Mesendoderm (in vitro differentiated cells): ENCODE data around the gene BRICD5.
A peak's percentile ranks its signal among the peaks of the same experiment; 100 is the strongest.

Source experiments
- DNase-seq: peaks from one replicate; pipeline ENCODE4 v3.0.0; 2013
- H2AK5ac ChIP-seq: 2 replicates; pipeline ENCODE4 v1.6.1; 2013; ENCODE audit warnings: low read length, inconsistent platforms
- H2BK120ac ChIP-seq: 2 replicates; pipeline ENCODE4 v1.6.1; 2013; ENCODE audit warnings: low read depth, mild to moderate bottlenecking, low read length, moderate library complexity, mixed read lengths
- H2BK15ac ChIP-seq: replicated peaks from 2 replicates; pipeline ENCODE4 v1.6.1; 2013; ENCODE audit warnings: low read depth, mild to moderate bottlenecking, moderate library complexity
- H2BK5ac ChIP-seq: 2 replicates; pipeline ENCODE4 v1.6.1; 2013; ENCODE audit warnings: low read length, inconsistent platforms
- H3K18ac ChIP-seq: 2 replicates; pipeline ENCODE4 v1.6.1; 2013; ENCODE audit warnings: mild to moderate bottlenecking, low read length, mixed read lengths
- H3K23ac ChIP-seq: one replicate; pipeline ENCODE4 v1.6.1; 2013; ENCODE audit warnings: low read length
- H3K27ac ChIP-seq: 2 replicates; pipeline ENCODE4 v1.5.1; 2013; ENCODE audit warnings: low read depth, mild to moderate bottlenecking, inconsistent platforms, low read length, moderate library complexity
- H3K27me3 ChIP-seq: 2 replicates; pipeline ENCODE4 v1.6.1; 2013; ENCODE audit warnings: low read length, control low read depth, mild to moderate bottlenecking, inconsistent platforms; ENCODE audit not compliant: insufficient read depth, poor library complexity
- H3K36me3 ChIP-seq: 2 replicates; pipeline ENCODE4 v1.6.1; 2013; ENCODE audit warnings: low read length, inconsistent platforms; ENCODE audit not compliant: control insufficient read depth, insufficient read depth
- H3K4ac ChIP-seq: one replicate; pipeline ENCODE4 v1.6.1; 2013; ENCODE audit warnings: low read depth, mild to moderate bottlenecking, low read length, moderate library complexity
- H3K4me1 ChIP-seq: 2 replicates; pipeline ENCODE4 v1.6.1; 2013; ENCODE audit warnings: low read depth, low read length, inconsistent platforms; ENCODE audit not compliant: control insufficient read depth
- H3K4me2 ChIP-seq: 2 replicates; pipeline ENCODE4 v1.6.1; 2013; ENCODE audit warnings: low read length
- H3K4me3 ChIP-seq: 2 replicates; pipeline ENCODE4 v1.5.1; 2013; ENCODE audit warnings: mild to moderate bottlenecking, low read length
- H3K56ac ChIP-seq: one replicate; pipeline ENCODE4 v1.6.1; 2013; ENCODE audit warnings: low read length
- H3K79me1 ChIP-seq: 2 replicates; pipeline ENCODE4 v1.6.1; 2013; ENCODE audit warnings: low read length, inconsistent platforms
- H3K79me2 ChIP-seq: 2 replicates; pipeline ENCODE4 v1.6.1; 2013; ENCODE audit warnings: mild to moderate bottlenecking, low read length; ENCODE audit not compliant: control insufficient read depth, insufficient read depth
- H3K9ac ChIP-seq: 2 replicates; pipeline ENCODE4 v1.6.1; 2013; ENCODE audit warnings: low read length, inconsistent platforms
- H4K5ac ChIP-seq: one replicate; pipeline ENCODE4 v1.6.1; 2013; ENCODE audit warnings: low read length
- H4K8ac ChIP-seq: one replicate; pipeline ENCODE4 v1.6.1; 2013; ENCODE audit warnings: low read depth, mild to moderate bottlenecking, control low read depth, low read length, moderate library complexity
- WGBS: extraction: QIAGEN DNeasy Blood & Tissue Kit; methylation state at CpG from one replicate; pipeline ENCODE4 v1.1.7; 2013; ENCODE audit warnings: low lambda C conversion rate, missing lambda C conversion rate; ENCODE audit not compliant: insufficient coverage; ENCODE audit errors: extremely low coverage; 5-methylcytosine and 5-hydroxymethylcytosine counted together

Gene BRICD5

GRCh38 chr16:2236337-2237101 is 25.9 kb upstream of the BRICD5 start, which contains the start of gene DNASE1L2:
Gene DNASE1L2, plus strand, starts transcription at chr16:2236444. Its CDS starts 373 bp downstream, at chr16:2236817.
- Histone ChIP-seq H2BK120ac (no peak within 1 kb of the TSS), H3K4me2 (peak within 1 kb of the TSS; percentile 7), H3K9ac (peak within 1 kb of the TSS; percentile 38), H4K5ac (no peak within 1 kb of the TSS), H4K8ac (no peak within 1 kb of the TSS), H3K4ac (no peak within 1 kb of the TSS), H3K4me3 (no peak within 1 kb of the TSS), H2BK15ac (no peak within 1 kb of the TSS), H3K27me3 (peaks cover 3% of the 10 kb centered on the region), H3K36me3 (no peaks in the 10 kb centered on the region), H3K27ac (no peak within 1 kb of the TSS), H3K4me1 (no peaks in the 10 kb centered on the region), H3K79me1 (no peaks in the 10 kb centered on the region), H3K79me2 (no peaks in the 10 kb centered on the region), H3K23ac (no peak within 1 kb of the TSS), H2BK5ac (no peak within 1 kb of the TSS), H3K56ac (peak within 1 kb of the TSS; percentile 64), H3K18ac (no peak within 1 kb of the TSS), H2AK5ac (no peak within 1 kb of the TSS)
- no CpG with 5 or more reads among the region's 64 CpGs for WGBS
- DNase-seq: peak; percentile 56

- Histone ChIP-seq H2BK15ac (no peak overlapping the region), H3K36me3 (no peaks in the 10 kb centered on the region), H3K9ac (no peak overlapping the region), H3K4me2 (no peak overlapping the region), H4K8ac (no peak overlapping the region), H3K56ac (no peak overlapping the region), H4K5ac (no peak overlapping the region), H2AK5ac (no peak overlapping the region), H3K27me3 (peaks cover 3% of the 10 kb centered on the region), H3K4ac (no peak overlapping the region), H3K79me2 (no peaks in the 10 kb centered on the region), H3K18ac (no peak overlapping the region), H2BK5ac (no peak overlapping the region), H3K79me1 (no peaks in the 10 kb centered on the region), H3K23ac (no peak overlapping the region), H2BK120ac (no peak overlapping the region), H3K4me1 (no peaks in the 10 kb centered on the region), H3K27ac (no peak overlapping the region), H3K4me3 (no peak overlapping the region)
- no CpG with 5 or more reads among the region's 19 CpGs for WGBS
- DNase-seq: no peak
These were observed 25.2 kb upstream of the BRICD5 start for GRCh38 chr16:2235695-2236336.

- H3K4me2 ChIP-seq: no peak overlapping the region
- no peak overlapping the region for H3K23ac ChIP-seq
- H3K18ac ChIP-seq: no peak overlapping the region
- no peak overlapping the region for H4K8ac ChIP-seq
- H2BK15ac ChIP-seq: no peak overlapping the region
- H3K36me3 ChIP-seq: no peaks in the 10 kb centered on the region
- H2AK5ac ChIP-seq: no peak overlapping the region
- H3K79me2 ChIP-seq: no peaks in the 10 kb centered on the region
- DNase-seq: no peak
- no peak overlapping the region for H3K27ac ChIP-seq
- no peak overlapping the region for H3K4me3 ChIP-seq
- no peaks in the 10 kb centered on the region for H3K79me1 ChIP-seq
- H3K4ac ChIP-seq: no peak overlapping the region
- H3K27me3 ChIP-seq: peaks cover 3% of the 10 kb centered on the region
- no peak overlapping the region for H2BK5ac ChIP-seq
- H3K4me1 ChIP-seq: no peaks in the 10 kb centered on the region
- H2BK120ac ChIP-seq: no peak overlapping the region
- WGBS: no CpG with 5 or more reads among the region's 28 CpGs
- H4K5ac ChIP-seq: no peak overlapping the region
- H3K56ac ChIP-seq: no peak overlapping the region
- H3K9ac ChIP-seq: no peak overlapping the region
These were observed 24.6 kb upstream of the BRICD5 start for GRCh38 chr16:2235234-2235651.

GRCh38 chr16:2234813-2235170 is 24.1 kb upstream of the BRICD5 start:
- Histone ChIP-seq H3K27me3 (peaks cover 3% of the 10 kb centered on the region), H3K56ac (no peak overlapping the region), H3K9ac (no peak overlapping the region), H3K36me3 (no peaks in the 10 kb centered on the region), H3K23ac (no peak overlapping the region), H4K8ac (no peak overlapping the region), H3K79me2 (no peaks in the 10 kb centered on the region), H2AK5ac (no peak overlapping the region), H3K4ac (no peak overlapping the region), H2BK120ac (no peak overlapping the region), H3K4me3 (no peak overlapping the region), H2BK5ac (no peak overlapping the region), H3K18ac (no peak overlapping the region), H2BK15ac (no peak overlapping the region), H3K4me1 (no peaks in the 10 kb centered on the region), H4K5ac (no peak overlapping the region), H3K4me2 (no peak overlapping the region), H3K27ac (no peak overlapping the region), H3K79me1 (no peaks in the 10 kb centered on the region)
- WGBS: no CpG with 5 or more reads among the region's 18 CpGs
- no peak for DNase-seq

- H3K27ac ChIP-seq: no peak overlapping the region
- H2BK120ac ChIP-seq: no peak overlapping the region
- peaks cover 3% of the 10 kb centered on the region for H3K27me3 ChIP-seq
- no peak overlapping the region for H4K8ac ChIP-seq
- no peaks in the 10 kb centered on the region for H3K79me1 ChIP-seq
- H2BK15ac ChIP-seq: no peak overlapping the region
- H3K18ac ChIP-seq: no peak overlapping the region
- no peak overlapping the region for H3K23ac ChIP-seq
- DNase-seq: no peak
- no peak overlapping the region for H3K56ac ChIP-seq
- H2AK5ac ChIP-seq: no peak overlapping the region
- no peaks in the 10 kb centered on the region for H3K79me2 ChIP-seq
- WGBS: no CpG with 5 or more reads among the region's 51 CpGs
- H3K4me3 ChIP-seq: no peak overlapping the region
- no peak overlapping the region for H2BK5ac ChIP-seq
- H3K4ac ChIP-seq: no peak overlapping the region
- H3K4me2 ChIP-seq: no peak overlapping the region
- no peak overlapping the region for H4K5ac ChIP-seq
- H3K4me1 ChIP-seq: no peaks in the 10 kb centered on the region
- H3K36me3 ChIP-seq: no peaks in the 10 kb centered on the region
- no peak overlapping the region for H3K9ac ChIP-seq
These were observed 23.5 kb upstream of the BRICD5 start for GRCh38 chr16:2233872-2234812.
